Stimulated activated CD8-positive, alpha-beta memory T cell treated with anti-CD3 and anti-CD28 coated beads, Interleukin-4, amount 100 ng/mL, for 48 hours (primary cell): ENCODE measurements around the gene SCP2.
A peak's percentile ranks its signal among the peaks of the same experiment; 100 is the strongest.

Source experiments
- DNase-seq: peaks from one replicate; pipeline ENCODE4 v3.0.0-alpha.2; 2020

The SCP2 gene

DNA sequence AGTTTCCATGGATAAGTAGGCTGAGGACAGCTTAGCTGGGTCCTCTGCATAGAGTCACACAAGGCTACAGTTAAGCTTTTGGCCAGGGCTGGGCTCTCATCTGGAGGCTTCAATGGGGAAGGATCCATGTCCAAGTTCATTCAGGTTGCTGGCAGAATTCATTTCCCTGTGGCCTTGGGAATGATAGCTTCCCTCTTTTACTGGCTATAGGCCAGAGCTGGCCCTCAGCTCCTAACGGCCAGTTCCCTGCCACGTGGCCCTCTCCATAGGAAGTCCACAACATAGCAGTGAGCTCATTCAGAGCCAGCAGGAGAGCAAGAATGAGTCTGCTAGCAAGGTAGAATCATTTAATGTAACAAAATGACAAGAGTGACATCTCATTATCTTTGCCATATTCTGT lies 119.9 kb downstream of the SCP2 start:
- DNase-seq: no peak

DNA sequence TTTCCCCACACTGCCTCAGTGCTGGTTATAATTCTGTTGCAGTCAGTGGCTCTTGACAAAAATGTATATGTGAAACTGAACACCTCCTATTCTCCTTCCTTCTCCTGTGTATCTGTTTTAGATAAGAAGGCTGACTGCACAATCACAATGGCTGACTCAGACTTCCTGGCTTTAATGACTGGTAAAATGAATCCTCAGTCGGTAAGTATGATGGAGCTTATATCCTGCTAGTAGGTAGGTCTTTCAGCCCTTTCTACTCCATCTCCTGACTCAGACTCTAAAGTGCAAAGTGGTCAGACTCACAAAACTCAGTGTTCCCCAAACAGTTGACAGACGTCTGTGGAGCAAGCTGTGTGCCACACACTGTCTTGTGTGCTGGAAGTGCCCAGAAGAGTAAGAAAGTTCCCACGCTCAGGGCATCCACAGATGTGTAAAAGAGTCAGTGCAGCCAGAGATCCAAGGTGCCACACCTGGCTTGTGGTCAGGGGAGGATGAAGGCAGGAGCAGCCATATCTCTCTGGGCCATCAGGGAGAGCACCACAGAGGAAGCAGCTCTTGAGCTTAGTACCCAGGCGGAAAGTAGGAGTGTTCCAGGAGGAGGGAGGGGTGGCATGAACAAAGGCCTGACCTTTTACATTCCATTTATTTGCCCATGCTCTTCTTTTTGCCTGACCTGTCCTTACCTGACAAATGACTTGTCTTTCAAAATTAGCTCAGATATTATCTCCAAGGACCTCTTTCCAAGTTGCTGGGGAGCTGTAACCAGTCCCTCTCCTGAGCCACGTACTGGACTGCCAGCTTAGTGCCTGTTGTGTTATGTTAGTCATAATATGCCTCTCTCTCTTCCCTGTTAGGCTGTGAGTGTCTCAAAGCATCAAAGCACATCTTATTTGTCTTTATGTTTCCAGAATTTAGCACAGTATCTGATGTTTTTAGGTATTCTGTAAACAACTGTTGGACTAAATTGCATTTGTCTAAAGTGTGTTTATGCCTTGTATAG lies 121.0 kb downstream of the SCP2 start:
- no peak for DNase-seq

DNA sequence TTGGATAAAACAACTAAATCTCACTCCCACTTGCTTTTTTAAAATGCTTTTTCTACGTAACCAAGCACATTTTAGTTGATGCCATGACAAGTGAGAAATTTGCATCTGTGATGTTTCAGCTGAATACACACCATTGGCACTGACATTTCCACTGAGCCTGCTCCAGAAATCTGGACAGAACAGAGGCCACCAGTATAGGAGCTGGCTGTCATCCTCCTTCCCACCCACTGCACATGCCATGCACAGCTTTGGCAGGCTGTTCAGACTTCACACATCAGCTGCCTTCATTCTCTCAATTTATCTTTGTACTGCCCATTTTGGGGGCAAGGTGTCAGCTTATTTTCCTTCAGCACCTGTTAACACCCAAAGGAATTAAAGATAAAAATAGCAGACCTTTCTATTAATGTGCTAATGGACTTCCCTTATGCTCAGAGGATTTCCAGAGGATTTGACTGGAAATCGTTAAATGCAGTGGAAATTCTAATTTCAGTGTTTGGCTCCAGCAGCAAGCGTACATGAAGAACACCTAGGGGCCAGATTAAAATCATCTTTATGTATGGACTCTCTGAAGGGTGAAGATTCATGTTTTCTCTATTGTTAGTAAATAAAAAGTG lies 122.0 kb downstream of the SCP2 start:
- no peak for DNase-seq

DNA sequence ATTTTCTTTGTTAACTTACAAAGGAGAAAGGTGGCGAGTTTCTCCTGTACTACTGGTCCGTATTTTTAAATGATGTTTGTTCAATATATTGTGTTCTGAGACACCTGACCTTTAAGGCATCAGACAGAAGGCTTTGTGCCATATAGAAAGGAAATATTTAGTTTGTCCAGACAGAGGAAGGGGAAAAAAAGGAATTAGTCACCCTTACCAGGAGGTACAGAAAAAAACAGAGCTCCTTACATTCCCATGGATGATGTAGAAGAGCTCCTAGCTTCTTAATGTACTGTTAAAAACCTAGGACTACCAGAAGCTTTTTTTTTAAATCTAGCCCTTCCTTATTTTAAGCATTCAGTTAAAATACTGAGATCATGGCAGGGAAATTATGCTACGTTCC lies 122.5 kb downstream of the SCP2 start:
- DNase-seq: no peak

DNA sequence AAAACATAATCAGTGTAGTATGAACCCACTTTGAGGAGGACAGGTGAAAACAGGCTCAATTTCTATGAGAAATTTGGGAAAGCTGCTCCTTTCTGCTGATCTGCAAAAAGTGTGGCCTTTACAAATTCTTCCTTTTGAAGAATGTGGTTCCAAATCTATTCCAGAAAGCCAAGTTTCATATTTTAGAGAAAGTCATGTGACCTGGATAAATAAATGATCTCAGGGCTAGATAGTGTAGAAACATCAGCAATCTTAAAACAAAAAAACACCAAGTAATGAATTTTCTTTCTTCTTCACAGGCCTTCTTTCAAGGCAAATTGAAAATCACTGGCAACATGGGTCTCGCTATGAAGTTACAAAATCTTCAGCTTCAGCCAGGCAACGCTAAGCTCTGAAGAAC lies 123.2 kb downstream of the SCP2 start:
- DNase-seq: no peak

DNA sequence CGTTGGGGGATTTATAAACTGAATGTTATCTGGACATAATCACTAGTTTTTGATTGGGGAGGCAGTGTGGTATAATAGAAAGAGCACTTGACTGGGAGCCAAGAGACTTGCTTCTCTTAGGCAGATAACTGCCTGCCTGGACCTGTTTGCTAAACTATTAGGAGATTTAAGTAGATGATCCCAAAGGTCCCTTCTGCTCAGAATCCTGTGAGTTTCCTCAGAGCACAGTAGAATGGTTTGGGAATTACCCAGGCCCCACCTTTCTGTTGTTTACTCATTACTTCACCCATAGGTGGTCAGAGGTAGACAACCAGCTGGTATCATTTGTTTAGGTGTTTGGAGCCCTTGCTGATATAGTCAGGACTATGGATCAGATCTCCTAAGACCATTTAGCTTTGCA lies 124.6 kb downstream of the SCP2 start:
- no peak for DNase-seq

DNA sequence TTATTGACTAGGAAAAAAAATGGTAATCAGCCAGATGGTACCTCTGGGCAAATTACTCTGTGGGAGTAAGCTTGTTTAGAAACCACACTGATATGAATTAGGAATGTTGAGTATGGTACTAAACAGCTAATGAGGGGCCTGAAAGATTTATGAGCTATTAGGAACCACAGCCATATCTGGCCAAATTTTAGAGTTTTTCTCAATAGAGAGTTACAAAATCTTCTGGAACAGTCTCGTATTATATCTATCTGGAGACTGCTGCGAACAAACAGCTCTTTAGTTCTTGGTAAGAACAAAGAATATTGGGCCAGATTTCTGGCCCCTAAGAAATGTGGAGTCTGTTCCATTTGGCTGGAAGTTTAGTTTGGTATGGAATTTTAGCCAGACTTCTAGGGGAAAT lies 130.1 kb downstream of the SCP2 start:
- DNase-seq: no peak

DNA sequence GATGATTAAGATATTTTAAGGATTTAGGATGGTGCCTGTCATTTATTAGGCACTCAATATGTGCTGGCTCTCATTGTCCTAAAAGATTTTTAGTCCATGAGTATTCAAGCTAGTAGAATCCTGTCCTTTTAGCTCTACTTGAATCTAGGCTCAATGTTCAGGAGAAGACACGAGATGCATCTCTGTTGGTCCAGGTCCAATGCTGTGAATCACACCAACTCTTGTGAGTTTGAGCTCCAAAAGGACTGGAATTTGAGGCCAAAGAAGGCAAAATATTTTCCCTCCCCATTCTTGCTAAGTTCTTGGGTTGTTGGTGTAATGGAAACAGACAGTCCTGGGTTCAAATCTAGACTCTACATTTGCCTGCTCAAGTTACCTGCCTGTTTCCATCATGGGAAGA lies 133.5 kb downstream of the SCP2 start:
- no peak for DNase-seq

DNA sequence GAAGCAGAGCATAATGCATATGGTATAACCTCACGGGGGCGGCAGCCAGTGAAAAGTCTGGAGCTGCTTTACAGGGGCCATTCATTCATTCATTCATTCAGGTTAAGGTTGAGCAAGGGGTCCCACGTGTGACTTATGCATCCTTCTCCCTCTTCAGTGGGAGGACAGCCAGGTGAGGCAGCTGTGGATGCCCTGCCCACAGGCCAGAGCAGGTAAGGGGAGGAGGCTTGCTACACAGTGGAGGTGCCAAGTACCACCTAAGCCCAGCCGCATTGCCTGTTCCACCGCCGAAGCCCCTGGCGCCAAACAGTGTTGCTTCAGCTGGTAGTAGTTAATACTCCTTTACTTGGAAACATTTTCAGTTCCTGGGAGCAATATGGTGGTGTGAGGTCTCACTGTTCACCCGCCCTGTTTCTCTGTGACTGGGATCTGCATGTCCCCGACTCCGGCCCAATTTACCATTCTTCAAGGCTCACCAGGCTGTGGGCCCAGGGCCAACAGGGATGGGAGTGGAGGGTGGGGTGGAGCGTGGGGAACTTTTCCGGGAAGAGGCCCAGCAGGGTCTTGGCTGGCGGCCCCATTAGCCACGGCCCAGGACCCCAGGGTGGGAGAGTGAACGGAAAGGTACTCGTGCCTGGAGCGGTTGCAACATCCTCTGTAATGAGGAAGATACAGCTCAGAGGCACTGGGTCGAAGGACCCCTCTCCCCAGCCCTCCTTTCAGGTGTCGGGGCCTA lies 134.2 kb downstream of the SCP2 start:
- no peak for DNase-seq

DNA sequence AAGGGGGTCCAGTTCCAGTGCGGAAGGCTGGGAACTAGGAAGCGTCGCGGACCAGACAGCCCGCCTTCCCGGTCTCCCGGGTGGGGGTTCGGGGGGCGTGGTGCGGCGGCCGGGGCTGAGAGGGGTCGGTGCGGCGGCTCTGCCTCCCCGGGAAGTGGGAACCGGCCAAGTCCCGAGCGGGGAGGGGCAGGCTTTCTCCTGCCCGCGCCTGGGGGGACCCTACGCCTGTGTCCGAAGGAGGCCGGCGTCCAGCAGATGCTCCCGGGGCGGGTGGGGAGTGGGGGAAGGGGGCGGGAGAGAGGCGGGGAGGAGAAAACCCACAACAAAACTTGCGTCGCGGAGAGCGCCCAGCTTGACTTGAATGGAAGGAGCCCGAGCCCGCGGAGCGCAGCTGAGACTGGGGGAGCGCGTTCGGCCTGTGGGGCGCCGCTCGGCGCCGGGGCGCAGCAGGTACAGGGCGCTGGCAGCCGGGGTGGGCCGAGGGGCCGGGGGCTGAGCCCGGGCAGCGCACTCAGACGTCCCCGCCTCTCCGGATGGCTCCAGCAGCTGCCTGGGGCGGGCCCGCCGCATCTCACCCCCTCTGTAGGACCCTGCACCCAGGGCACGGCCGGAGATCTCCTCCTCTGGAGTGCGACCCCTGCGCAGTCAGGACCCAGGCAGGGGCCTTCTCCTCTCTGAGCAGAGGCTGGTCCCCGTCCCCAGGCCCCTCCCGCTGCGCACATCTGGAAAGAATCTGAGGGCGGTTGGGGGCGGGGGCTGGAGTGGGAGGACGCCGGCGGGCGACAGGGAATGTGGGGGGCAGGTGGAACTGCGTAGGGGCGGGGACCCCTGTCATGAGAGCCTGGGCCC lies 135.0 kb downstream of the SCP2 start, which contains the start of gene PODN:
Gene PODN, plus strand, starts transcription at position 355 of the 849 bp plus-strand sequence. CDS start 7,643 bp downstream, outside the sequence.
- peak; percentile 37 for DNase-seq

DNA sequence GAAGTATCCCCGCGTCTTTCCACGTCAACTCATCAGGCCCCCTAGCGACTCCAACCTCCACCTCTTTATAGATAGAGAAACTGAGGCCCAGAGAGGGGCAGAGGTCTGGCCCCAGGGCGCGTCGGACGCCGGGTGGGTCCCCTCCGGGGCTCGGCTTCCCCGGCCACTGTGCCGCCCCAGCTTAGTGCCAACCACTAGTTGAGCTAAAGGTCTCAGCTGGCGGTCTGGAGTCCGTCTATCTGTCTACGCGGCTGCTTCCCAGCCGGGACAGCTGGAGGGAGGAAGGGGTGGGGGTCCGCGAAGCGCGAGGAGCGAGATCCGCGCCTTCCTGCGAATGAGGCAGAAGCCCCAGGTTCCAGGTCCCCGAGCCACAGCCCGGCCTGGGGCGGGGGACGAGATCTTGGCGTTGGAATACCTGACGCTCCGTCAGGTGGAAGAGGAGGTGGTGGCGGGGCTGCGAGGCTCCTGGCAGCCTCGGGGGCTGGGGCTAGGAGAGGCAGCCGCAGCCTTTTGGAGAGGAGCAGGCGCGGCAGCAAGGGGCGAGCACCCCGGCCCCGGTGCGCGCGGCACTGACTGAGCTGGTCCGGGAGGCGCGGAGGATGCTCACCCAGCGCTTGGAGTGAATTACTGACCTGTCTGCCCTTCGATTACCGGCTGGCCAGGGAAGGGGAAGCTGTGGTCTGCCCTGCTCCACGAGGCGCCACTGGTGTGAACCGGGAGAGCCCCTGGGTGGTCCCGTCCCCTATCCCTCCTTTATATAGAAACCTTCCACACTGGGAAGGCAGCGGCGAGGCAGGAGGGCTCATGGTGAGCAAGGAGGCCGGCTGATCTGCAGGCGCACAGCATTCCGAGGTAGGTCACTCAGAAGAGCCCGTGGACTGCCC lies 135.9 kb downstream of the SCP2 start:
- peak; percentile 23 for DNase-seq

DNA sequence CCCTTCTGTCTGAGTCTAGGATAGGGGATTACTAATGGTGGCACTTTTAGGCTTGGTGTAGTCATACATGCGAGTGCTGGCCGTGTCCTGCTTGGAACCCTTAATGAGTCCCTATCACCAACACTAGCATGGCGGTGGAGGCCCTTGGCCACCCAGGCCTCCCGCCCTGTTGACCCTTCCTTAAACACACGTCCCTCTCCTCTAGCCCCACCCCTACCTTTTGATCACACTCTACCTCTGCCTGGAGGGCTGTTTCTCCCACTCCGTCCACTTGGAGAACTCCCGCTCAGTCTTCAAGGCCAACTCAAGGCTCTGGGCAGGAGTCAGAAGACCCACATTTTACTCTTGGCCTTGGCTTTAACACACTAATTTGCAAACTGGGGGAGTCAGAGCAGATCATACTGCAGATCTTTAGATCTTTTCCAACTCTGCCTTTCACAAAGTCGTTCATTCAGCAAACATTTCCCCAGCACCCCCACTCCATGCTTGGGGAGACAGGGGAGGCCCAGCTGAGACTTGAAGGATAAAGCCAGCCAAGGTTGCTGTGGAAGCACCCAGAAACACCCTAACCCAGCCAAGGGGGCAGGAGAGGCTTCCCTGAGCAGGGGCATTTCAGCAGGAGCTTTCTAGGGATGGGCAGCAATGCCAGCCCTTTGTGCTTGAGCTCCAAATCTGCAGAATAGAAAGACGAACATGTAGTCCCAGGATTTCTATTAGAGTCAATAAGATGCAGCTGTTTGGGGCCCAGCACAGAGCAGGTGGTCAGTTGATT lies 136.9 kb downstream of the SCP2 start:
- peak; percentile 18 for DNase-seq

DNA sequence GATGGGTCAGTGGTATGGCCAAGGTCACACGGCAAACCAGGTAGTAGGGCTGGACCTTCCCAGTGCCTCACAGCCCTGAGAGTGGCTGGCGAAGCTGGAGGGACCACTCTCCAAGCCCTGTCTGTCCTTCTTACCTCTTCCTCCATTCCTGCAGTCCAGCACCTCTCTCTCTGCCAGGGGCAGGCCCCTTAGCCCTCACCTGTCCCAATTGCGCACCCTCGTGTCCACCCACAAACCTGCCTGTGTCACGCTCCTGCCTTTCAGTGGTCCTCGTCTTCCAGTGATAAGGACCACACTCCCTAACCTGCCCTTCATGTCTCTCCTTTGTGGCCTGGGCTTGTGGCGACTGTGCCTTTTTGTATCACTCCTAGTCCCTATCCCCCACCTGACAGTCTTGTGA lies 138.3 kb downstream of the SCP2 start:
- DNase-seq: peak; percentile 20

DNA sequence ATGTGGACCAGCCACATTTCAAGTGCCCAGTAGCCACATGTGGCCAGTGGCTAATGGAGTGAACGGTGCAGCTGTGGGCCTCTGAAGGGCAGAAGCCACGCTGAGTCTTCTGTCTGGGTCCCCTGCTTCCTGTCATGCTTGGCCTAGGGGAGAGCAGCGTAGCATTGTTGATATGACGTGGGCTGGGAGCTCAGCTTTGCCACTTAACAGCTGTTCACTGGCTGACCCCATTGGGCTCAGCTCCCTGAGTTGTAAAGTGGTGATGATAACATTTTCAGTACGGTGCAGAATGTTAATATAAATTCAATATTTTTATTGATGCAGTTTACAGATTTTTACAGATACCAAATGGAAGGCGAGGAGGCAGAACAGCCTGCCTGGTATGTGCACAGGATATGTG lies 139.4 kb downstream of the SCP2 start:
- DNase-seq: no peak

DNA sequence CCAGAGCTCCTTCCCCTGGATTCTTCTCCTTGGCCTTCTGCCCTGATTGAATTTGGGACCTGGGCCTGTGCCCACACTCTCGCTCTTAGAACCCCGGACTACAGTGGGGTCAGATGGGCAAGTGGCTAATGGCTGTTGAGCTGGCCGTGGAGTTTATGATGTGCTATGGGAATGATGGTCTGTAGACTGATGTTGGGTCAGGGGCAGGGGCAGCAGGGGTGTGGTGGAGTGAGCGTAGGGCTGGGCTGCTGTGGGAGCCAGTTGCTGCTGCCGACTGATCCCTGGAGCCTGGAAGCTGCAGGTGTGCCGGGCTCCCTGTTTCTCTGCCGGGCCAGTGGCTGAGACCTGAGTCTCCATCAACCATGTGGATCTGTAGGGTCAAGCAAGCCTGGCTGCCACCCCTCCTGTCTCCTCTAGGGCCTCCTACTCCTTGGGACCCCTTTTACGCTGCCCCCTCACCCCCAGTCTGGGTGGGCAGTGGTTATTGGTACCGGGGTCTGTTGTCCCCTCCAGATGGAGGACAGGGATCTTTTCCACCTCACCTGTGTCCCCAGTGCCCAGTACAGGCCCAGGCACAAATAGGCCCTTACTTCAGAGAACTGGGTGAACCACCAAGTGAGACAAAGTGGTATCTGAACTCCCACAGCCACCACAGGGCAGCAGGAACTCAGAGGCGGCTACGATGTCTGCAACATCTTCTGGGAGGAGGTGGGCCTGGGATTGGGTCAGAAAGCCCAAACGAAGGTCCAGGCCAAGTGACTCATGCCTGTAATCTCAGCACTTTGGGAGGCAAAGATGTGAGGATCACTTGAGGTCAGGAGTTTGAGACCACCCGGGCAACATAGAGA lies 140.0 kb downstream of the SCP2 start:
- DNase-seq: peak; percentile 8

DNA sequence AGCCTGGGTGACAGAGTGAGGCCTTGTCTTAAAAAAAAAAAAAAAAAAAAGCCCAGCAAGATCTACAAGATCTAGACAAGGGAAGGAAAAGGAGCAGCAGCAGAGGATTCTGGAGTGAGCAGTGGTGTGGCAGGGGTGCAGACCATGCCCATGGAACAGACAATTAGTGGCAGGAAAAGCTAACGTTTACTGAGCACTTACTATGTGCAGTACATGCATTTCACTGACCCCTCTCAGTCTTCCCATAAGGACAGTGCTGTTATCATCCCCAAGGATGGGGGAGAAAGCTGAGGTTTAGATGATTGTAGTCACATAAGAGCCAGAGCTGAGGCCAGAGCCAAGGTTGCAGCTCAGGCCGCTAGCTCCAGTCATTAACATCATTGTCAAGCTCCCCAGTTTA lies 140.8 kb downstream of the SCP2 start:
- no peak for DNase-seq

DNA sequence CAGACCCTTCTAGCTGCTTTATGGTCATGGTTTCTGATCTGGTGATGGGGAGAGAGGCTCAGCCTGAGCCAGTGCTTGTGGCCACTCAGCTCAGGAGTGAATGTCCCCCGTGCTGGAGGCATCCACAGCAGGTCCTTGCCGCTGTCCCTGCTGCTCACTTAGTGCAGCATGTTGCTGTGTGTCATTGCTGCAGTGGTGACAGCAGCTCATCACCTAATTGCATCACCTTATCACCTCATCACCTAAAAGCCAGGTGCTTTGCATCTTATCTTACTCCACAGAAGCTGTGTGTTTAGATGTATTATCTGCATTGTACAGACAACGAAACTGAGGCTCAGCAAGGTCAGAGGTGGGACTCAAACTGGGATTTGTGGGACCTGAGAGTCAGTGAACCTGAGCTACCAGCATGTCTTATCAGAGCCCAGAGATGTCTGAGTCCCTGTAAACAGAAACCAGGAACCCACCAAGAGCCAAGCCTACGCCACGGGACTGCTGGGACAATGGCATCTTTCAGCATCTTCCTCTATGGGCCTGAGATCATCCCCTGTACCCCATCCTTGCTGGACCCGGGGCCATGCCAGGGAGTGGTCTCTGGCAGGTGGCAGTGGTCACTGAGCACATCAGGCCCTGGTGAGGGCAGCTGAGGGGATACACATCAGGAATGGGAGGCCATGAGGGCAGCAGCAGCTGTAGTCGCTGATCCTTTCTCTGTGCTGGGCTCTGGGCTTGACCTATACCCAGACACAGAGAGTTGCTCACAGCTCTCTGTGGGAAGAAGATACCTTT lies 141.4 kb downstream of the SCP2 start:
- peak; percentile 11 for DNase-seq

DNA sequence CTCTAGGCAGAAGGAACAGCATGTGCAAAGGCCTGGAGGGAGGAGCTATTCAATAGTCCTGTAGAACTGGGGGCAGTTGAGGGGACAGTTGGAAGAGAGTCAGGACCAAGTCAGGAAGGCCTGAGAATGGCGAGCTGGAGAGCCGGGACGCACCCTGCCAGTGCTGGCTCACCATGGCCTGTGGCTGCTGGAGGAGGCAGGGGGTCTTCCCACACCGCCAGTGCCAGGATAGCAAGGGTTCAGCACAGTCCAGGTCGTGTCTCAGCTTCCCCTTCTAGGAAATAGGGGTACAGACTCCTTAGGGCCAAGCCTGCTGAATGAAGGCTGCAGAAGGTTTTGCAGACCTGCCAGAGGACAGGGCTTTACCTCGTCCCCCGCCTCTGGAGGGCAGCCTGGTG lies 142.2 kb downstream of the SCP2 start:
- peak; percentile 10 for DNase-seq
